ENCODE measurements around the gene UBL3.

DNA sequence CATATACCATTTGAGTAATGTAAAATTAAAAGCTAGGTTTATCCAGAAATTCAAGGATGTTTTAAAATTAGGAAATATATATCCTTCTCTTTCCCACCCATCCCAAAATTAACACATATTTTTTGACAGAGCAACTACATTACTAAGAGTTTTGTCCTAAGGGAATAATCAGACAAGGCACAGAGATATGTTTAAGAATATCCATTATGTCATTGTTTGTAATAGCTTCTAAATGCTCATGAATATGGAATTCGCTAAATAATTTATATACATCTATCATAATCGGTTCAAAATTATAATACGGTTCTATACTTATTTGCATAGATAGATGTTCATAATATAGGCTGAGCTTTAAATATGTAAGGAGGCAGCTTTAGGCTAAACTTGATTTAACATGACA lies 9.8 kb downstream of the UBL3 start:
- TF ChIP-seq MYC (IDR thresholded peaks at IDR 0.05; ENCODE audit: low read depth, low read length) = no peak
- TF ChIP-seq, protein P1, sequence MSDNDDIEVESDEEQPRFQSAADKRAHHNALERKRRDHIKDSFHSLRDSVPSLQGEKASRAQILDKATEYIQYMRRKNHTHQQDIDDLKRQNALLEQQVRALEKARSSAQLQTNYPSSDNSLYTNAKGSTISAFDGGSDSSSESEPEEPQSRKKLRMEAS (IDR thresholded peaks at IDR 0.05; ENCODE audit: low read depth, low read length) = no peak
